PC-3 (cell line): ENCODE data around the gene KLK15. TPM values are rescaled to one million over a fixed set of nuclear protein-coding genes. Genes with fewer than 3 reads are reported as not detected.

ENCODE experiments used
- ATAC-seq: fragments of 200-7000 bp; cut with Tn5 transposase; 2 replicates; pipeline ENCODE4 v1.9.1; 2020; ENCODE audit warnings: mild to moderate bottlenecking, moderate library complexity
- BruUV-seq: library from RNA; stranded (reverse); fragments of 400-500 nt; replicated peaks from 2 replicates; lab custom pipeline; 2021; lab: Mats Ljungman, UMichigan
- CTCF ChIA-PET: fragments of 300-600 bp; sonication (Branson Sonifier 250); formaldehyde crosslinking; loops from one replicate; lab custom pipeline; 2022; ENCODE audit warnings: antibody characterized with exemption; lab: Charles Lee
- POLR2A ChIA-PET: fragments of 300-600 bp; sonication (Branson Sonifier 250); formaldehyde crosslinking; loops from one replicate; lab custom pipeline; 2022; ENCODE audit warnings: antibody characterized with exemption; ENCODE audit not compliant: unreplicated experiment; lab: Charles Lee
- DNase-seq: peaks from one replicate; pipeline ENCODE4 v3.0.0-alpha.2; 2015
- H2AFZ ChIP-seq: fragments of 300-600 bp; sonication (generic); 2 replicates; pipeline ENCODE4 v1.6.0; 2016; ENCODE audit warnings: antibody characterized with exemption, low read length
- H3F3A ChIP-seq: fragments of 300-600 bp; sonication (generic); one replicate; pipeline ENCODE4 v1.6.0; 2017; ENCODE audit warnings: antibody characterized with exemption, low read length, control low read depth, mild to moderate bottlenecking; ENCODE audit not compliant: unreplicated experiment
- H3K27ac ChIP-seq: fragments of 300-600 bp; sonication (generic); 2 replicates; pipeline ENCODE4 v1.5.1; 2016; ENCODE audit warnings: mild to moderate bottlenecking, low read length
- H3K27me3 ChIP-seq: fragments of 300-600 bp; sonication (generic); 2 replicates; pipeline ENCODE4 v1.6.1; 2016; ENCODE audit warnings: low read length, mixed read lengths
- H3K36me3 ChIP-seq: fragments of 300-600 bp; sonication (generic); 2 replicates; pipeline ENCODE4 v1.6.1; 2016; ENCODE audit warnings: low read depth, mixed run types, low read length, mixed read lengths
- H3K4me1 ChIP-seq: fragments of 300-600 bp; sonication (generic); 2 replicates; pipeline ENCODE4 v1.5.1; 2016; ENCODE audit warnings: low read length; ENCODE audit not compliant: insufficient read depth
- H3K4me2 ChIP-seq: fragments of 300-600 bp; sonication (generic); 2 replicates; pipeline ENCODE4 v1.6.0; 2016; ENCODE audit warnings: low read length
- H3K4me3 ChIP-seq: fragments of 300-600 bp; sonication (generic); 2 replicates; pipeline ENCODE4 v1.5.1; 2016; ENCODE audit warnings: mild to moderate bottlenecking, low read length, mixed read lengths
- H3K79me2 ChIP-seq: fragments of 300-600 bp; sonication (generic); 2 replicates; pipeline ENCODE4 v1.6.1; 2017; ENCODE audit warnings: low read length, mixed read lengths
- H3K9ac ChIP-seq: fragments of 300-600 bp; sonication (generic); 2 replicates; pipeline ENCODE4 v1.6.0; 2016; ENCODE audit warnings: mild to moderate bottlenecking, low read length
- H3K9me2 ChIP-seq: fragments of 300-600 bp; sonication (generic); replicated peaks from 2 replicates; pipeline ENCODE4 v1.6.1; 2016; ENCODE audit warnings: mixed run types, low read length, mixed read lengths
- H3K9me3 ChIP-seq: fragments of 300-600 bp; sonication (generic); 2 replicates; pipeline ENCODE4 v1.6.1; 2016; ENCODE audit warnings: low read length, mixed read lengths
- H4K20me1 ChIP-seq: fragments of 300-600 bp; sonication (generic); 2 replicates; pipeline ENCODE4 v1.6.1; 2016; ENCODE audit warnings: low read length, mixed read lengths
- EZH2 ChIP-seq: fragments of 300-600 bp; sonication (generic); IDR thresholded peaks from one replicate; pipeline ENCODE4 v1.6.1; 2017; ENCODE audit warnings: antibody characterized with exemption, mild to moderate bottlenecking, low read length; ENCODE audit not compliant: unreplicated experiment
- EZH2phosphoT487 ChIP-seq: fragments of 300-600 bp; sonication (generic); IDR thresholded peaks from 2 replicates; pipeline ENCODE4 v1.6.1; 2018; ENCODE audit warnings: mild to moderate bottlenecking, antibody characterized with exemption, low read length, borderline replicate concordance
- intact Hi-C: fragments of 100-400 bp; cut with micrococcal nuclease; formaldehyde crosslinking; loops from 2 replicates; pipeline ENCODE4 v1.9.0; 2023
- total RNA-seq: library from RNA; depleted of rRNA; stranded (reverse); fragments of >200 nt; gene quantifications from 2 replicates; pipeline ENCODE4 v1.2.3, GENCODE V29; 2014
- TF ChIP-seq, protein P1 (sequence below): fragments of 300-600 bp; sonication (generic); conservative IDR thresholded peaks from 2 replicates; pipeline ENCODE4 v1.5.1; 2017; ENCODE audit warnings: antibody characterized with exemption, low read depth, mild to moderate bottlenecking, low read length

Gene KLK15
- total RNA-seq, 1 experiment from 2014 or later: 1.3 TPM

DNA sequence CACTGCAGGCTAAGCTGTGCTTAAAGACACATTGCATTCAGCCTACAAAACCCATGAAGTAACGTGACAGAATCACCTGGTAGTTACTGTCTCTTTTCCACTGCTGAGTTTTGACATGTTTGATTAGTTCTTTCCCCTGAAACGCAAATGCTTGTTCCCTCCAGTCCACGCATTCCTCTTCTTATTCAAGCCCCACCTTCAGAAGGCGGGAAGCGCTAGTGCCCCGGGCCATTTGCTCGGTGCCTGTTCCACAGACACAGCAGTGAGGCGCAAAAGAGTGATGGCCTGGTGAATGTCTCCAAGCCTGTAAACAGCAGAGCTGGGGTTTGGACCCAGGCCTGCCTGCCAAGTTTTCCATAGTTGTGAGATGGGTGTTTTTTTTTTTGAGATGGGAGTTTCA, 32.3 kb downstream of the KLK15 start:
- H3K79me2 ChIP-seq: peaks cover 61% of the 10 kb centered on the region
- ATAC-seq (no peak), DNase-seq (no peak)
- H2AFZ ChIP-seq: no peak overlapping the region
- BruUV-seq: no TSS peak
- no peaks in the 10 kb centered on the region for H3K9me3 ChIP-seq
- TF ChIP-seq EZH2: no peak
- TF ChIP-seq EZH2phosphoT487: no peak
- TF ChIP-seq, protein P1, sequence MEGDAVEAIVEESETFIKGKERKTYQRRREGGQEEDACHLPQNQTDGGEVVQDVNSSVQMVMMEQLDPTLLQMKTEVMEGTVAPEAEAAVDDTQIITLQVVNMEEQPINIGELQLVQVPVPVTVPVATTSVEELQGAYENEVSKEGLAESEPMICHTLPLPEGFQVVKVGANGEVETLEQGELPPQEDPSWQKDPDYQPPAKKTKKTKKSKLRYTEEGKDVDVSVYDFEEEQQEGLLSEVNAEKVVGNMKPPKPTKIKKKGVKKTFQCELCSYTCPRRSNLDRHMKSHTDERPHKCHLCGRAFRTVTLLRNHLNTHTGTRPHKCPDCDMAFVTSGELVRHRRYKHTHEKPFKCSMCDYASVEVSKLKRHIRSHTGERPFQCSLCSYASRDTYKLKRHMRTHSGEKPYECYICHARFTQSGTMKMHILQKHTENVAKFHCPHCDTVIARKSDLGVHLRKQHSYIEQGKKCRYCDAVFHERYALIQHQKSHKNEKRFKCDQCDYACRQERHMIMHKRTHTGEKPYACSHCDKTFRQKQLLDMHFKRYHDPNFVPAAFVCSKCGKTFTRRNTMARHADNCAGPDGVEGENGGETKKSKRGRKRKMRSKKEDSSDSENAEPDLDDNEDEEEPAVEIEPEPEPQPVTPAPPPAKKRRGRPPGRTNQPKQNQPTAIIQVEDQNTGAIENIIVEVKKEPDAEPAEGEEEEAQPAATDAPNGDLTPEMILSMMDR: no peak
- H3K9ac ChIP-seq: no peak overlapping the region
- H3K36me3 ChIP-seq: peaks cover 67% of the 10 kb centered on the region
- peak overlapping the region; percentile 32; the same call in 1 of the 2 replicates for H3K4me2 ChIP-seq
- intact Hi-C loops: loop anchor here (5.0 kb wide), 2 partner anchors 216 to 306 kb away; partner anchors contain the start of genes CTU1 and KLK10
- POLR2A ChIA-PET: no interaction called here
- H3F3A ChIP-seq: peaks cover 7% of the 10 kb centered on the region
- H3K4me3 ChIP-seq: no peak overlapping the region
- H3K27me3 ChIP-seq: no peaks in the 10 kb centered on the region
- H3K9me2 ChIP-seq: no peaks in the 10 kb centered on the region
- no peak overlapping the region for H3K27ac ChIP-seq
- CTCF ChIA-PET: no interaction called here
- peaks cover 19% of the 10 kb centered on the region for H3K4me1 ChIP-seq
- H4K20me1 ChIP-seq: peaks cover 74% of the 10 kb centered on the region

DNA sequence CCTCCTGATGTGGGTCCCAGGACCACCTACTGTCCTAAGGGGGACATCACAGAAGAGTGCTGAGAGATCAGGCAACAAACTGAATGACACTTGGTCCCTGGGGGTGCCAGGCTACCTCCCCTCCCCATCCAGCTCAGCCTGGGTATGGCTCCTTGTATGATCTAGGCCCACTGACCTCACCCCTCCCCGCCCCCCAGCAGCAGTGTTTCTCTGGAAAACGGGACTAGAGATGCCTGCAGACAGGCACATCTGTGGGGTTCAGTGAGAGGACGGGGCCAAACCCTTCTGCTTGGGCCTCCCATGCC, 33.9 kb downstream of the KLK15 start:
- H3K4me2 ChIP-seq: no peak overlapping the region
- CTCF ChIA-PET: no interaction called here
- H3K4me3 ChIP-seq: no peak overlapping the region
- H3F3A ChIP-seq: peaks cover 7% of the 10 kb centered on the region
- intact Hi-C loops: no loop called here
- H3K79me2 ChIP-seq: peaks cover 61% of the 10 kb centered on the region
- POLR2A ChIA-PET: no interaction called here
- no peak for DNase-seq
- no peaks in the 10 kb centered on the region for H3K9me3 ChIP-seq
- H3K27ac ChIP-seq: no peak overlapping the region
- H3K27me3 ChIP-seq: no peaks in the 10 kb centered on the region
- H3K9ac ChIP-seq: no peak overlapping the region
- no TSS peak for BruUV-seq
- TF ChIP-seq EZH2phosphoT487 (no peak), EZH2 (no peak)
- TF ChIP-seq, protein P1: no peak
- ATAC-seq: no peak
- H4K20me1 ChIP-seq: peaks cover 81% of the 10 kb centered on the region
- no peak overlapping the region for H2AFZ ChIP-seq
- peaks cover 67% of the 10 kb centered on the region for H3K36me3 ChIP-seq
- no peaks in the 10 kb centered on the region for H3K9me2 ChIP-seq
- H3K4me1 ChIP-seq: peaks cover 13% of the 10 kb centered on the region

DNA sequence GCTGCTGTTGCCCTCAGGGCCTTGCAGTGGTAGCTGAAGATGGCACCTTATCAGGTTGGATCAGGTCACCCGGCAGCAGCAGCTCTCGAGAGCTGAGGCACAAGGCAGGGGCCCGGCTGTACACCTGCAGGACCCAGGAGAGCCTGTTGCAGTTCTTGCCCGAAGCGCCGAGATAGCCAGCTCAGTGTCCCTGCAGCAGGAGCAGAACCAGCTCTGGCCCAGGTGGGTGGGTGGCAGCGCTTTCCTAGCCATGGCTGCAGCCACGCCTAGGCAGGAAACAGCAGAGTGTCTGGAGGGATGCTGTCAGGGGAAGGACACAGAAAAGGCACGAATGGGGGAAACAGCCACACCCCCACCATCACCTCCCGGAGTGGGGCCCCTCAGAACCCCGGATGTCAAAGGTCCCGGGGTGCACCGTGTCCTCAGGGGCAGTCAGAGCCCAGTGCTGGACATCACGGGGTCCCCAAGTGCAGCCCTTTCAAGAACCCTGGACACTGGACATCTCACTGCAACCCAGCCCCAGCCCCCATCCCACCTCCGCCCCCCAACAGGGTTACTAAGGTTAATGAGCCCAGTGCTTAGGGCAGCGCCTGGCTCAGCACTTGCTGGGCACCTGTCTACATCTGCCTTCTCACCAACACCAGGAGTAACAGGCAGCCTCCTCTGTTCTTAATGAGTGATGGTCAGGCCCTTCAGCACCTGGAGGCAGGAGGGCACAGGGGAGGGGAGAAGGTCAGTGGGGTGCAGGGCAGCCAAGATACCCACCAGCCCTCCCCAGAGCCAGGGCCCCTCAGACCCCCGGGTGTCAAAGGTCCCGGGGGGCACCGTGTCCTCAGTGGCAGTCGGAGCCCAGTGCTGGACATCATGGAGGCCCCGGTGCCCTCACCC, 34.5 kb downstream of the KLK15 start:
- no peak overlapping the region for H2AFZ ChIP-seq
- H4K20me1 ChIP-seq: peaks cover 81% of the 10 kb centered on the region
- no peak overlapping the region for H3K9ac ChIP-seq
- CTCF ChIA-PET: no interaction called here
- no peak overlapping the region for H3K4me3 ChIP-seq
- H3K36me3 ChIP-seq: peaks cover 67% of the 10 kb centered on the region
- no peaks in the 10 kb centered on the region for H3K27me3 ChIP-seq
- TF ChIP-seq, protein P1: no peak
- TF ChIP-seq EZH2phosphoT487 (no peak), EZH2 (no peak)
- H3K79me2 ChIP-seq: peaks cover 55% of the 10 kb centered on the region
- ATAC-seq: no peak
- BruUV-seq: no TSS peak
- no peaks in the 10 kb centered on the region for H3K9me2 ChIP-seq
- DNase-seq: no peak
- H3K9me3 ChIP-seq: no peaks in the 10 kb centered on the region
- intact Hi-C loops: no loop called here
- no peak overlapping the region for H3K4me2 ChIP-seq
- H3F3A ChIP-seq: peaks cover 7% of the 10 kb centered on the region
- POLR2A ChIA-PET: no interaction called here
- no peak overlapping the region for H3K27ac ChIP-seq
- peaks cover 13% of the 10 kb centered on the region for H3K4me1 ChIP-seq
